ENCODE results near the gene ALG10. TPM values are rescaled to one million over a fixed set of nuclear protein-coding genes. Genes with fewer than 3 reads are reported as not detected.
"Not testable (repeated sequence)": the region's sequence is repeated elsewhere in the genome, so short reads cannot be mapped to it uniquely, and the experiment has no call there.

ALG10 gene
- total RNA-seq, 2 donors from 2014 or later: 21.6 to 33.2 TPM

DNA sequence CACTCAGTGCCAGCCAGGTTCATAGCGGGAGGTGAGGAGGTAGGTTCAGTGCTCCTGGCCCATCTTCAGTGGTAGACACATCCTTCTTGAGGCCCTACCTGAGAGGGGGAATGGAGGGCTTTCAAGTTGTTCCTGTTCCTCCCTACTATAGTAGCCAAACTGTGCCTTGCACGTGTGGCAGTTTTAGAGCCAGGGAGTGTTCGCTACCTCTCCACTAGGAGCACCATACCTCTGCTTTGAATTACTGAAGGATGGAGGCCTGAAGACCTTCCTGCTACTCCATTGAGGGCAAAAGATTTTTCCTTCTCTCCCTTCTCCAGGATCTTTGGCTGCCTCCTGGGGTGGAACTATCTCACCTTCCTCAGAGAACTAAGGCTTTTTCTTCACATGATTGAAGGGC lies 5.9 kb upstream of the ALG10 start:
- no peaks in the 10 kb centered on the region for H3K9me3 ChIP-seq (ENCODE audit: control insufficient read depth, low read length)
- no peak overlapping the region for H3K4me3 Mint-ChIP-seq
- no peak overlapping the region for H3K4me3 ChIP-seq (ENCODE audit: low read length)
- no peak overlapping the region for H3K9ac ChIP-seq (ENCODE audit: extremely low read depth, low read length, poor library complexity, severe bottlenecking)
- H3K36me3 Mint-ChIP-seq (ENCODE audit: low read depth): no peaks in the 10 kb centered on the region
- H3K36me3 ChIP-seq (ENCODE audit: control insufficient read depth, insufficient read depth, low read length): no peaks in the 10 kb centered on the region
- H3K4me1 ChIP-seq (ENCODE audit: control insufficient read depth, insufficient read depth, low read length): no peaks in the 10 kb centered on the region
- WGBS, 2 experiments (ENCODE audit: insufficient coverage in 1 of 2, insufficient read length in 1 of 2): 90% methylated on average over 3 of the region's 3 CpGs; no CpG with 5 or more reads in 1 of the 2 experiments
- H3K27me3 Mint-ChIP-seq (ENCODE audit: insufficient read depth): no peaks in the 10 kb centered on the region
- H3K27ac Mint-ChIP-seq: no peak overlapping the region
- no peaks in the 10 kb centered on the region for H3K9me3 Mint-ChIP-seq
- TF ChIP-seq, protein P1, sequence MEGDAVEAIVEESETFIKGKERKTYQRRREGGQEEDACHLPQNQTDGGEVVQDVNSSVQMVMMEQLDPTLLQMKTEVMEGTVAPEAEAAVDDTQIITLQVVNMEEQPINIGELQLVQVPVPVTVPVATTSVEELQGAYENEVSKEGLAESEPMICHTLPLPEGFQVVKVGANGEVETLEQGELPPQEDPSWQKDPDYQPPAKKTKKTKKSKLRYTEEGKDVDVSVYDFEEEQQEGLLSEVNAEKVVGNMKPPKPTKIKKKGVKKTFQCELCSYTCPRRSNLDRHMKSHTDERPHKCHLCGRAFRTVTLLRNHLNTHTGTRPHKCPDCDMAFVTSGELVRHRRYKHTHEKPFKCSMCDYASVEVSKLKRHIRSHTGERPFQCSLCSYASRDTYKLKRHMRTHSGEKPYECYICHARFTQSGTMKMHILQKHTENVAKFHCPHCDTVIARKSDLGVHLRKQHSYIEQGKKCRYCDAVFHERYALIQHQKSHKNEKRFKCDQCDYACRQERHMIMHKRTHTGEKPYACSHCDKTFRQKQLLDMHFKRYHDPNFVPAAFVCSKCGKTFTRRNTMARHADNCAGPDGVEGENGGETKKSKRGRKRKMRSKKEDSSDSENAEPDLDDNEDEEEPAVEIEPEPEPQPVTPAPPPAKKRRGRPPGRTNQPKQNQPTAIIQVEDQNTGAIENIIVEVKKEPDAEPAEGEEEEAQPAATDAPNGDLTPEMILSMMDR (conservative IDR thresholded peaks at IDR 0.05): peak; percentile 73
- H3K27ac ChIP-seq (ENCODE audit: low read depth, low read length): no peak overlapping the region
- peak; percentile 62 for DNase-seq
- no peaks in the 10 kb centered on the region for H3K27me3 ChIP-seq (ENCODE audit: control insufficient read depth, insufficient read depth, low read length, poor library complexity, severe bottlenecking)
- peaks cover 7% of the 10 kb centered on the region for H3K4me1 Mint-ChIP-seq

DNA sequence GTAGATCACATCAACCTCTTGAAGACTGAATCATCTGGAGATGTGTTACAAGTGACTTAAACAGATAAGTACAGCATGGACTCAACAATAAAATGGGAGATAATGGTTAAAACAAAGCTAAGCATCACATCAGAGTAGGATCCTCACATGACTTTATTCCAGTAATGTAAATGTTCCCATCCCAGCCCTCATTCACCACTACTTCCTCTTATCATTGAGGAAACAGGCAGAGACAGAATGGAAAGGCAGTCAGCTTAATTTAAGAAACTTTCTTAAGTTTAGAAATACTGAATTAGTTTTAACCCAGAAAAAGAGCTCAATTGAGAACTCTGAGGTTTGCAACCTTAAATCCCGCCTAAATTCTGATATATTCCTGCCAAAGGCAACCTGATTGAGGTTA lies 1.2 kb upstream of the ALG10 start:
- Histone ChIP-seq H3K4me3 (ENCODE audit: low read length) (no peak overlapping the region), H3K9me3 (ENCODE audit: control insufficient read depth, low read length) (no peaks in the 10 kb centered on the region), H3K36me3 (ENCODE audit: control insufficient read depth, insufficient read depth, low read length) (peaks cover 9% of the 10 kb centered on the region), H3K9ac (ENCODE audit: extremely low read depth, low read length, poor library complexity, severe bottlenecking) (no peak overlapping the region), H3K27me3 (ENCODE audit: control insufficient read depth, insufficient read depth, low read length, poor library complexity, severe bottlenecking) (no peaks in the 10 kb centered on the region), H3K27ac (ENCODE audit: low read depth, low read length) (no peak overlapping the region), H3K4me1 (ENCODE audit: control insufficient read depth, insufficient read depth, low read length) (no peaks in the 10 kb centered on the region)
- H3K9me3 Mint-ChIP-seq: no peaks in the 10 kb centered on the region
- peaks cover 19% of the 10 kb centered on the region for H3K4me1 Mint-ChIP-seq
- WGBS, 2 experiments (ENCODE audit: insufficient coverage in 1 of 2, insufficient read length in 1 of 2): 100% methylated on average over 1 of the region's 1 CpG
- H3K27ac Mint-ChIP-seq: no peak overlapping the region
- no peak overlapping the region for H3K4me3 Mint-ChIP-seq
- no peaks in the 10 kb centered on the region for H3K27me3 Mint-ChIP-seq (ENCODE audit: insufficient read depth)
- TF ChIP-seq, protein P1 (conservative IDR thresholded peaks at IDR 0.05): no peak
- peaks cover 3% of the 10 kb centered on the region for H3K36me3 Mint-ChIP-seq (ENCODE audit: low read depth)
- DNase-seq: no peak

DNA sequence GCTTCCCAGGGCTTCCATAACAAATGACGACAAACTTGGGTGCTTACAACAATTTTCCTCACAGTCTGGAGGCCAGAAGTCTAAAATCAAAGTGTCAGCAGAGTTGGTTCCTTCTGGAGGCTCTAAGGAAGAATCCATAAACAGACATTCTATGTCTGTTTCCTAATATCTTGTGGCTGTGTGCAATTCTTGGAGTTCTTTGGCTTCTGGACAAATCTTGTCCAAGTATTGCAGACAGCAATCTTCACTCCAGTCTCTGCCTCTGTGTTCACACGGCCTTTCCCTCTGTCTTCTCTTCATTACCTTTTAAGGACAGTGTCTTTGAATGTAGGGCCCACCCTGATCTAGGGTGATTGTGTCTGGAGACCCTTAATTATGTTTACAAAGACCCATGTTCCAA lies 5.4 kb downstream of the ALG10 start:
- 97 to 100% methylated on average over 1 to 2 of the region's 2 CpGs for WGBS, 2 experiments (ENCODE audit: insufficient coverage in 1 of 2, insufficient read length in 1 of 2)
- not testable (repeated sequence) for H3K9me3 Mint-ChIP-seq; H3K36me3 Mint-ChIP-seq (ENCODE audit: low read depth); H3K9me3 ChIP-seq (ENCODE audit: control insufficient read depth, low read length); H3K27ac ChIP-seq (ENCODE audit: low read depth, low read length); H3K27me3 Mint-ChIP-seq (ENCODE audit: insufficient read depth); H3K4me1 ChIP-seq (ENCODE audit: control insufficient read depth, insufficient read depth, low read length); H3K9ac ChIP-seq (ENCODE audit: extremely low read depth, low read length, poor library complexity, severe bottlenecking); H3K27me3 ChIP-seq (ENCODE audit: control insufficient read depth, insufficient read depth, low read length, poor library complexity, severe bottlenecking); H3K4me3 Mint-ChIP-seq; H3K4me1 Mint-ChIP-seq; H3K27ac Mint-ChIP-seq; H3K4me3 ChIP-seq (ENCODE audit: low read length); H3K36me3 ChIP-seq (ENCODE audit: control insufficient read depth, insufficient read depth, low read length); DNase-seq

DNA sequence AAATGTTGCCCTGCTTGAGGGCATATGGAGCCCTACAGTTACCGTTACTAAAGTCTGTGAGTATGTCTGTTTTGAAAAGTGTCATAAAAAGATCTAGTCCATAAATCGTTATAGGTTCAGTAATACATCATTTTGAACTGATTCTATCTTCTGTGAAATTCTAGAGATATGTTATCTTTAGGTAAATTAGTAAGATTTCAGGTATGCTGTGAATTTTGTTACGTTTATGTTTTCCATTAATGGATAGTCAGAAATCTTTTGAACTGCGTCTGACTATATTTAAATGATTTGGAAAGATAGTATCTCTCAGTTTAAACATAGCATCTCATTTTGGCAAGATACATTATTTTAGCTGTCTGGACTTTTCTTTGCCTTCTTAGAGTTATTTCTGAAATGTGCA lies 8.3 kb downstream of the ALG10 start:
- no peak overlapping the region for H3K27ac ChIP-seq (ENCODE audit: low read depth, low read length)
- H3K4me1 Mint-ChIP-seq: no peaks in the 10 kb centered on the region
- H3K36me3 ChIP-seq (ENCODE audit: control insufficient read depth, insufficient read depth, low read length): no peaks in the 10 kb centered on the region
- no peaks in the 10 kb centered on the region for H3K9me3 ChIP-seq (ENCODE audit: control insufficient read depth, low read length)
- H3K4me3 Mint-ChIP-seq: no peak overlapping the region
- H3K4me3 ChIP-seq (ENCODE audit: low read length): no peak overlapping the region
- H3K27me3 Mint-ChIP-seq (ENCODE audit: insufficient read depth): no peaks in the 10 kb centered on the region
- H3K9ac ChIP-seq (ENCODE audit: extremely low read depth, low read length, poor library complexity, severe bottlenecking): no peak overlapping the region
- TF ChIP-seq, protein P1 (conservative IDR thresholded peaks at IDR 0.05): no peak
- no peaks in the 10 kb centered on the region for H3K9me3 Mint-ChIP-seq
- no peak for DNase-seq
- H3K4me1 ChIP-seq (ENCODE audit: control insufficient read depth, insufficient read depth, low read length): no peaks in the 10 kb centered on the region
- H3K27me3 ChIP-seq (ENCODE audit: control insufficient read depth, insufficient read depth, low read length, poor library complexity, severe bottlenecking): no peaks in the 10 kb centered on the region
- H3K27ac Mint-ChIP-seq: no peak overlapping the region
- peaks cover 5% of the 10 kb centered on the region for H3K36me3 Mint-ChIP-seq (ENCODE audit: low read depth)
- 91 to 100% methylated on average over 2 to 4 of the region's 4 CpGs for WGBS, 2 experiments (ENCODE audit: insufficient coverage in 1 of 2, insufficient read length in 1 of 2)

Measured in endodermal cell (in vitro differentiated cells).